Measurements from ENCODE around the gene SAMSN1.

The SAMSN1 gene

DNA sequence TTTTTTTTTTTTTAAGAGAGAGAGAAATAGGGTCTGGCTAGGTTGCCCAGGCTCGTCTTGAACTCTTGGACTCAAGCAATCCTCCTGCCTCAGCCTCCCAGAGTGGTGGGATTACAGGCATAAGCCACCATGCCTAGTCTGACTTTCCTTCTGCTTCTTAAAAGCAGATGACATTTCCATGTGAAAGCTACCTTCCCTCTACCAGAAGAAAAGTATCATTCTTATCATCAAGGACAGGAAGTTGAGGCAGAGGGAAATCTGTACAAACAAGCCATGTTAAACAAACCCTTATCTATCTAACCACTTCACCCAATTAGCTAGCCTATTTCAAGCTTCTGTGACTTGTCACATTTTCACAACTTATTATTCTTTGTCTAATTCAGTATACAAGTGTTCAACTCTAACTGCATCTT, 54.8 kb downstream of the SAMSN1 start:
- Mint-ChIP-seq H3K27ac (peak overlapping the region; percentile 54), H3K4me3 (no peak overlapping the region), H3K36me3 (ENCODE audit: low read depth) (peaks cover 66% of the 10 kb centered on the region), H3K4me1 (ENCODE audit: low read depth) (peaks cover 40% of the 10 kb centered on the region), H3K9me3 (no peaks in the 10 kb centered on the region), H3K27me3 (no peaks in the 10 kb centered on the region)

DNA sequence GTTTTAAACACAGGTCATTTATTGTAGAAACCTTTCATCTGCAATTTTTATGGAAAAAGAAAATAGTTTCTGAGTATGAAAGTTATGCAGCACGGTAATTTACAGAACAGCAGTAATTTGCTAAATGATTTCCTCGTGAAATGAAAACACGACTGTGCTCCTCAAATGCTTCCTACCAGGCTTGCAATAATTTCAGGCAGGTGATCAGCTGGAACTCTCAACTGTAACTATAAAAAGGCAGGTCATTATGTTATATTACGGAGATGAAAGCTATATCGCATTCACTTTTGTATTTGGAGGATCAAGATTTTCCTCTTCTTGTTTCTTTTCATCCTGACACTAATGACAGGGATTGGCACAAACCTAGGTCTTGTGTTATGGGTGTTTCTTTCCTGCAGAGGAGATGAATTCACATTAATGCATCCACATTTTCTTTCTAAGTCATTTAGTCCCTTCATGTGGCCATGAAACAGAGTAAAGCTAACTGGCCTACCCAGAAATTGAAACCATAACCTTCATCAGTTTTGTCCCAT, 57.4 kb downstream of the SAMSN1 start:
- Mint-ChIP-seq H3K27me3 (no peaks in the 10 kb centered on the region), H3K9me3 (peaks cover 9% of the 10 kb centered on the region), H3K36me3 (ENCODE audit: low read depth) (peaks cover 64% of the 10 kb centered on the region), H3K27ac (peak overlapping the region; percentile 93), H3K4me3 (peak overlapping the region; percentile 28), H3K4me1 (ENCODE audit: low read depth) (peaks cover 63% of the 10 kb centered on the region)

DNA sequence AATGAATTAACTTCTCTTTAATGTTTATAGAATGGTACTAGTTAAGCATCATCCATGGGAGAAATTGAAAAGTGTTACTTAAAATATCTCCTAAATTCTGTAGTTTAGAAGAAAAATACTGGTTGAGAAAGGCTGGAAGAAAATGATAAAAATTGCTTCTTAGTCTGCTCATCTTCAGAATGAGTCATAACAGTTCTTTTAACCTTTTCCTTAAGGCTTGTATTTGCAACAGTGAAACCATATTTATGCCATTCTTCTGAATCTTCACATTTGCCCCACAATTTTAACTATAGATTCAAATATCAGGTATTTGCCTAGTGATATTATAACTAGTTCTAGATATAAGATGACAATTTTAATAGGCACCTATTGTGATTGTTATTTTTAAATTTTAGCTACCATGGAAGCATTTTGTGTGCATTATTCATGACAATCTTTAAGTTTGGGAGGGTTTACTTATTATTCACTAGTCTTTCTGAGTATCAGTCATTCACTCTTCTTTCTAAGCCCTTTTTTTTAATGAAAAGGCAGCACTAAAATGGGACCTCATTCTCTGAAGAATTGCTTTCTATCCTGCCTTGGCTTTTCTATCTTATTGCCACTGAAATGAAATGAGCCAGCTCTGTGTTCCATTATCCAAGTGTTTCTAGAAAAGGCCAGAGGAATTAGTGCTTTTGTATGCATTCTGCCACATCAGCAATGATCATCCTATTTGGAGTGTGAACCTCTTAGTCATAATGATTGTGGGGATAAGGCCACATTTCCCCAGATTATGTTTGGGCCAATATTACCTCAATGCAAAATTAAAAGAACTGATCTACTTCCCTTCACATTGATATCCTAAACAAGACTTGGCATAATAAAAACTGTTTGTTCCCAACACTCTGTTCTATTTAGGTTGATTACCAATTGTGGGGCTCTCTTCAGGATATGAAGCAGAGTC, 58.4 kb downstream of the SAMSN1 start:
- H3K4me1 Mint-ChIP-seq (ENCODE audit: low read depth), result peaks cover 72% of the 10 kb centered on the region
- H3K27ac Mint-ChIP-seq, result peak overlapping the region; percentile 93

DNA sequence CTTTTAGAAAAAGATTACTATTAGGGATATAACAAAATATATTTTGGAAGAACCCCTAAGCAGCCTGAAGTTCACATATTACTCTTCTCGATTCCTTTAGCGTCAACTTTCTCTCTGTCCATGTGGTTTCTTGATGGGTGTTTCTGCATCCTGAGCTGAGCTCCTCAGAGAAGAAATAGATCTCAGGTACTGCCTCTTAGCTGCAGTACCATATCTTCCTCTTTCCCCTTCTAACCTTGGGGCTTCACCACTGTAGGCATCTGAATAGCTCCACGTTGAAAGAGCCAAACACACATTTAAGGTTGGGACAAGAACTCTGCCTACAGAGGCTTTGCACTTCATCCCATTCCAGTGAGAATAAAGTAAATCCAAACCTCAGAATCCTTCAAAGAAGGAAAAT, 59.2 kb downstream of the SAMSN1 start:
- Mint-ChIP-seq H3K4me3 (no peak overlapping the region), H3K36me3 (ENCODE audit: low read depth) (peaks cover 63% of the 10 kb centered on the region), H3K9me3 (peaks cover 9% of the 10 kb centered on the region), H3K4me1 (ENCODE audit: low read depth) (peaks cover 81% of the 10 kb centered on the region), H3K27ac (peak overlapping the region; percentile 93), H3K27me3 (no peaks in the 10 kb centered on the region)

More for the DNA sequence above, 58.4 kb downstream of the SAMSN1 start:
- H3K36me3 Mint-ChIP-seq (ENCODE audit: low read depth), result peaks cover 68% of the 10 kb centered on the region
- no peaks in the 10 kb centered on the region for H3K27me3 Mint-ChIP-seq
- H3K4me3 Mint-ChIP-seq, result peak overlapping the region; percentile 59
- peaks cover 9% of the 10 kb centered on the region for H3K9me3 Mint-ChIP-seq

DNA sequence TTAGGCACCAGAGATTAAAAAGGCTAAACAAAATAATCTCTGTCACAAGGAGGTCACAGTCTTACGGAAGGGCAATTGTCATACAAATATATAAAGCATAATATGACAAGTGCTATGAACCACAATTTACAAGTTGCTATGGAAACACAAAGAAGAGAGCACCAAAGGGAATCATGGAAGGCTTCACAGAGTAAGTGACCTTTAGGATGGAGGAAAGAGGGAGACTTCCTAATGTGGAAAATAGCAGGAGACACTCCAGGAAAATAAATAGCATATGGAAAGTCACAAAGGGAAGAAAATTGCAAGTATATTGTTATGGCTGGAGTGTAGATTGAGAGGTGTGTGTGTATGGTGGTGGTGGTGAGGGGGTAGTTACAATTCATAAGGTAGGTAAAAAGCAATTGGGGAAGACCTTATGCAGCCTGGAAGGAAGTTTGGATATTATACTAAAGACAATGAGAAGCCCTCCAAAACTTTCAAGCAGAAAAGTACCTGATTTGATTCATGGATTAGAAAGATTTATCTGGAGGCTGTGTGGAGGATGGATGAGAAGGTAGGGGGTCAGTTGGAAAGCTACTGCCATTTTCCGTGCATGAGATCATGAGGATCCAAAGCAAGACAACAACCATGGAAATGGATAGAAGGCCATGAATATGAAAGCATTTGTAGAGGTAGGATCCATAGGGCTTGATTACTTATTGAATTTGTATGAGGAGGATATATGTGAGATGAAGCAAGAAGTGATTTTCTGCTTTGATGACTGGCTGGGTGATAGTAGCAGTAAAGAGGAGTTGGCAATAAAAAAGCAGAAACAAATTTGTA, 61.7 kb downstream of the SAMSN1 start:
- no peaks in the 10 kb centered on the region for H3K27me3 Mint-ChIP-seq
- no peak overlapping the region for H3K4me3 Mint-ChIP-seq
- H3K36me3 Mint-ChIP-seq (ENCODE audit: low read depth), result peaks cover 47% of the 10 kb centered on the region
- H3K9me3 Mint-ChIP-seq, result peaks cover 9% of the 10 kb centered on the region
- peak overlapping the region; percentile 41 for H3K27ac Mint-ChIP-seq
- H3K4me1 Mint-ChIP-seq (ENCODE audit: low read depth), result peaks cover 92% of the 10 kb centered on the region

DNA sequence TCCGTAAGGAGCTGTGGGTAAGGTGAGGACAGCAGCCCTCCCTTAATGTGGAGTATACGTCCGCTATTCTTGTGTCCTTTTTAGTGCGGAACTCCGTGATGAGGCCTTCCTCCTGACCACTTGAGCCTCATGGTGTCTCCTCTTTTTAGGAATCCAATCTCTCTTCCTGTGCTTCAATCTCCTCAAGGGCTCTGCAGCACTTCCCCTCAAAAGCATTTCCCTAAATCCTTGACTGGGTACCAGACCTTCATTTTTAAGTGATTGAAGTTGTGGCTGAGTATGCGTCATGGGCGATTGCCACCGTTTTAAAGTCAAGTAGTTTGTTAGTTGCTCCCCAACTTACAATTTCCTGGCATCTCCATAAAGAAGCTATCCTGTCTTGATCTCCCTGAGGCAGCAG, 62.8 kb downstream of the SAMSN1 start:
- Mint-ChIP-seq H3K9me3 (peaks cover 9% of the 10 kb centered on the region), H3K36me3 (ENCODE audit: low read depth) (peaks cover 41% of the 10 kb centered on the region), H3K27me3 (no peaks in the 10 kb centered on the region), H3K4me1 (ENCODE audit: low read depth) (peaks cover 95% of the 10 kb centered on the region), H3K4me3 (peak overlapping the region; percentile 15), H3K27ac (peak overlapping the region; percentile 99)

DNA sequence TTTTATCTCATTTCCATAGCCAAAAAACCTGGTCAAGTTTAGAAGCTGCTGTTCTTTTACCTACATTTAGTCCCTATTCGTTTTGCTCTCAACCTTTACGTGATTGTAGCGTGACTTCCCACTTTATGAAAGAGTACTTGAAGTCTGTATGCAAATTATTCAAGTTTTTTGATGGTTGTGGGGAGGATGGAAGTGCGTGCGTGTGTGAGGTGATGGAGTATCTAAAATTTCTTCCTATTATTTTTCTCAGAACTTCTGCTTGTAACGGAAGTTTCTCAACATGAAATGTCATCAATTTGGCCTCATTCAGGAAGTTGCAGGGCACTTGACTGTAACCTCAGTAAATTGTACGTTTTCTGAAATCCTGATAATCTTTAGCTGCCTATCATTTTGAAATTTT, 64.0 kb downstream of the SAMSN1 start:
- Mint-ChIP-seq H3K27ac (peak overlapping the region; percentile 99), H3K27me3 (no peaks in the 10 kb centered on the region), H3K4me1 (ENCODE audit: low read depth) (peaks cover 90% of the 10 kb centered on the region), H3K9me3 (peaks cover 9% of the 10 kb centered on the region), H3K36me3 (ENCODE audit: low read depth) (peaks cover 36% of the 10 kb centered on the region), H3K4me3 (peak overlapping the region; percentile 69)

DNA sequence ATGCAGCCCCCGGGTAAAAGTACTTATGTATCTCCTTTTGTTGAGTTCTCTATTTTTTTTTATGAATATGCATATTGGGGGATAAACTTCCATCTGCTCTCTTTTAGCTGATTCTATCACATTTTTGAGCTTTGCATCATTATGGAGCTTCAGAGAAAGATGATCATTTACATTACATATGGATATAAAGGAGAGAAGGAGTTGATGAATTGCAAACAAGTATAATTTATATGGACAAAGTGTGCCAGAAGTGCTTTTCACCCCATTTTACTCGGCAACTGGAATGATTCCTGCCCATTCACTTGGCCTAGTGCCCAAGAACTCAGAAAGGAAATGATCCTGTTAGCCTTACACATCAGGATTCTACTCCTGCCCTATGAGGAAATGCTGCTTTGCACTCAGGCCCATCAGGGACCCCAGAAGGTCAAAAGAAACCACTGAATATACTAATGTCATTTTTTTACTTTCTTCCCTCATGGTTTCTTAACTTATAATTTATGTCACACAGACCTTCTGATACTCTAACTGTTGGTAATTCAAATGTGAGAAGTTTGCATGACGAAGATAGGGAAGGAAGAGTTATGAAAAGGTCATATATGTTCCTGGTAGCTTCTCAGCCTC, 65.6 kb downstream of the SAMSN1 start:
- peaks cover 9% of the 10 kb centered on the region for H3K9me3 Mint-ChIP-seq
- peaks cover 24% of the 10 kb centered on the region for H3K36me3 Mint-ChIP-seq (ENCODE audit: low read depth)
- H3K27me3 Mint-ChIP-seq, result no peaks in the 10 kb centered on the region
- H3K27ac Mint-ChIP-seq, result peak overlapping the region; percentile 85
- peaks cover 87% of the 10 kb centered on the region for H3K4me1 Mint-ChIP-seq (ENCODE audit: low read depth)
- H3K4me3 Mint-ChIP-seq, result no peak overlapping the region

DNA sequence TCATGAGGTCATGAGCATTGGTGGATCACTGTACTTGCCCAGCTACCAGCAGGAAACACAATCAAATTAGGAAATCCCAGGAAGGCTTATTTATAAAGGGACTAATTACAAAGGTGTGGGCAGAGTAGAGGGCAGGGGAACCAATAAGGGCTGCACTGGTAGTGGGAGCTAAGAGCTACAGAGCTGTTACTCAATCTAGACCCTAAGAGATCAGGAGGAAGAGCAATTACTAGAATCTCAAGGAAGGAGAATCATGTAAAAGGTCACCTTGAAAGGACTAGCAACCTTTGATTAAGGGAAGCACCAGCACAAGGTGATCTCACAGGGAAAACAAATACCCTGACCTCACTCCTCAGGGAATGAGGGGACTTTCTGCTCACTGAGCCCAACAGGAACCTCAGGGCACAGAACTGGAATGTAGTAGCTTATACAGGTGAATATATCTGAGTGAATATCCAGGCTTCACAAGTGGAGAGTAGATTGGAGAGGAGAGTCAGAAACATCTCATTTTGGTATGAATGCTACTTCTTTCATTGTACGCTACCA, 66.8 kb downstream of the SAMSN1 start:
- Mint-ChIP-seq H3K27me3 (no peaks in the 10 kb centered on the region), H3K36me3 (ENCODE audit: low read depth) (peaks cover 13% of the 10 kb centered on the region), H3K4me1 (ENCODE audit: low read depth) (peaks cover 77% of the 10 kb centered on the region), H3K9me3 (peaks cover 3% of the 10 kb centered on the region), H3K4me3 (no peak overlapping the region), H3K27ac (peak overlapping the region; percentile 85)

DNA sequence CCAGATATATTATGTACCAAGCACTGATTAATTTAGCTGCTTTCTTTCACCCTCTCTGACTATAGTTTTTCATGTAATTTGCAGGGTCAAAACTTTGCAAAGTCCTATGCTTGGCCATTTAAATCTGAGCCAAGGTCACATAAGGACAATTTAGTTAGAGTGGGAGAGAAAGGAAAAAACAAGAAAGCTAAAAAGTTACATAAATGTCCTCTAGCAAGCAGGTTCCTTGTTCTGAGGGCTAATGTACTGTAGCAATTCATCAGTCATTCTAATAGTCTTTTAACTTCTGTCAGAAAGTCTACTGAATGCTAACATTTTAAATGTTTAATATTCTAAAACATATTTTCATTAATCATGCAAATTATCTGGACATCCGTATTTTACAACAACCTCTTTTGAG, 68.3 kb downstream of the SAMSN1 start:
- Mint-ChIP-seq H3K4me1 (ENCODE audit: low read depth) (peaks cover 62% of the 10 kb centered on the region), H3K27ac (peak overlapping the region; percentile 18), H3K27me3 (no peaks in the 10 kb centered on the region), H3K9me3 (no peaks in the 10 kb centered on the region), H3K36me3 (ENCODE audit: low read depth) (peaks cover under 1% of the 10 kb centered on the region), H3K4me3 (no peak overlapping the region)

DNA sequence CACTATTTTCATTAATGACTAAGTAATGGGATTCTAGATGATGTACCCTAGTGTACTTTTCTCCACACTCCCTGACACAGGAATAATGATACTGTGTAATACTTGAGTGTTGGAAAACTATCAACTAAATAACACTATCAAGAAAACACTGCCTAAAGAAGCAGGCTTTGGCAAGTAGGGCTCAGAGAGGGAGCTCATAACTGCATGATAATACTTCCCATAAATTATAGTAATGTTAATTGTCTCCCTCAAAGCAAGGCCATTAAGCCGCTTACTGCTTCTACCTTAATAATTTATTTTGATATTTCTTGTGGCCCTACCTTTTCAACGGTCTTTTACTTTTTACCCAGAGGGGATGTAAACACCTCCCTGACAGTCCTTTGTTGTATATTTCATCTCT, 69.0 kb downstream of the SAMSN1 start:
- Mint-ChIP-seq H3K27me3 (no peaks in the 10 kb centered on the region), H3K4me3 (no peak overlapping the region), H3K9me3 (no peaks in the 10 kb centered on the region), H3K36me3 (ENCODE audit: low read depth) (no peaks in the 10 kb centered on the region), H3K4me1 (ENCODE audit: low read depth) (peaks cover 55% of the 10 kb centered on the region), H3K27ac (no peak overlapping the region)

DNA sequence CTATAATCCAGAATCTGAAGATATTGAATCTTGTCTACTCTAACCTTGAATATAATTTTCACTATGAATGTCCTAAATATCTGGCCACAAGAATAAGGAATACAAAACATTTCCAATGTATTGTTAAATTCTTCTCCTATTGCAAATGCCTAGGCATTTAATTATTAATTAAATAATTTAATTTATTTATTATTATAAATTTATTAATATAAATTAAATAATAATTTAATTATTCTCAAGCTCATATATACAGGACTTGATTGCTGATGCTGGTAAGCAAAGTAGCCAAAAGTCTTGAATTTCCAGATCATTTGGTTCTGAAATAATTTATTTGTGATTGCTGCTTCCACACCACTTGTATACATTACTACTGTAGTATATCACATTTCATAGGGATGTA, 71.1 kb downstream of the SAMSN1 start:
- no peak overlapping the region for H3K4me3 Mint-ChIP-seq
- peaks cover under 1% of the 10 kb centered on the region for H3K9me3 Mint-ChIP-seq
- no peak overlapping the region for H3K27ac Mint-ChIP-seq
- no peaks in the 10 kb centered on the region for H3K27me3 Mint-ChIP-seq
- H3K36me3 Mint-ChIP-seq (ENCODE audit: low read depth), result no peaks in the 10 kb centered on the region
- H3K4me1 Mint-ChIP-seq (ENCODE audit: low read depth), result peaks cover 35% of the 10 kb centered on the region

DNA sequence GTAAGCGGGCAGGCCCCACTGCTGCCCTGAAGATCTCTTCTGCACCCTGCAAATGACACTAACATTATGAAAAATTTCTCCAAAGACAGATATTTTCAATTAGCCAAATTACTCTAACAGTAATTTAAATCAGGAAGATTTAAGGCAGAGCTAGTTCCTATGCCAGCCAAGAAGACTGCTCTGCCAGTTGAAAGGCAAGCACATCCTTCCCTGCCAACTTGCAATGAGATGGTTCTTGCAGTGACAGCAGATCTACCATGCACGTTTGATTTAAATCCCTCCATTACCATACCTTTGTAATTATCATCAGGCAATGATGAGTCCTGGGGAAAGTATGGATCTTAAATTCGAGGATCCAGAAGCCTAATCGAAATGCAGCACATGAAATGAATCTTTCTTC, 76.5 kb downstream of the SAMSN1 start:
- H3K9me3 Mint-ChIP-seq, result peaks cover 8% of the 10 kb centered on the region
- H3K27me3 Mint-ChIP-seq, result no peaks in the 10 kb centered on the region
- H3K4me3 Mint-ChIP-seq, result no peak overlapping the region
- no peaks in the 10 kb centered on the region for H3K4me1 Mint-ChIP-seq (ENCODE audit: low read depth)
- no peaks in the 10 kb centered on the region for H3K36me3 Mint-ChIP-seq (ENCODE audit: low read depth)
- H3K27ac Mint-ChIP-seq, result no peak overlapping the region

DNA sequence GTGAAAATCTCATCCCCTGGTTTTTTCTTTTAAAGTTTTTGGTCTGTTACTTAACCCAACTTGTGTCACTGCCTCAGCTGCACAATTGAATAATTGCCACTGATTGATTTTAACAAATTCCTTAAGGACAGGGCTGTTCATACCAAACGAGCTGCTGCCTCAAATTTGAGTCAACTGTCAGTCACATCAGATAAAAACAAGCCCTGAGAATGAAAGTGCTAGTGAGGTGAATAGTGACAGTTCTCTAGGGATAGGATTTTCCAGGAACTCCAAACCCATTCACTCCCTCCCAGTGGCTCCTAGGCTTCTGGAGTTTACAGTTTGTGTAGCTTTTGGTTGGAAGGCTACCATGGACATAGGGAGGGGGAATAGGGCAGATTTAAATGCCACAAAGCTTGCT, 79.4 kb downstream of the SAMSN1 start:
- H3K4me1 Mint-ChIP-seq (ENCODE audit: low read depth), result no peaks in the 10 kb centered on the region
- no peak overlapping the region for H3K27ac Mint-ChIP-seq
- H3K27me3 Mint-ChIP-seq, result no peaks in the 10 kb centered on the region
- H3K4me3 Mint-ChIP-seq, result no peak overlapping the region
- peaks cover 8% of the 10 kb centered on the region for H3K9me3 Mint-ChIP-seq
- no peaks in the 10 kb centered on the region for H3K36me3 Mint-ChIP-seq (ENCODE audit: low read depth)

Measured in stimulated activated naive CD8-positive, alpha-beta T cell treated with anti-CD3 and anti-CD28 coated beads, Interleukin-15, Interleukin-2, amounts not matched to agents 100 ng/mL and 50 ng/mL, for 24 hours (primary cell).